ENCODE data around the gene ZNF77.

- TF ChIP-seq POLR2AphosphoS5 (IDR thresholded peaks at IDR 0.05; ENCODE audit: insufficient read depth in 1 of 2, low read depth in 1 of 2): no peak
- no peak for TF ChIP-seq CTCF (IDR thresholded peaks at IDR 0.05)
- no peak for TF ChIP-seq POLR2A (IDR thresholded peaks at IDR 0.05)
These were observed 12.4 kb upstream of the ZNF77 start for GRCh38 chr19:2957160-2957559.

All from vagina (tissue), 2 donors.